Activated CD4-positive, alpha-beta T cell treated with anti-CD3 and anti-CD28 coated beads, Interleukin-2, amount 10 ng/mL, durations not matched to agents 24 days and 14 days (primary cell): ENCODE results near the gene TFDP1. TPM values are rescaled to one million over a fixed set of nuclear protein-coding genes. Genes with fewer than 3 reads are reported as not detected.

Source experiments
- DNase-seq: peaks from one replicate; pipeline ENCODE4 v3.0.0; 2022
- H3K27ac Mint-ChIP-seq: one replicate; pipeline ENCODE4 v1.8.0; 2022; ENCODE audit warnings: mild to moderate bottlenecking, mixed read lengths
- H3K27me3 Mint-ChIP-seq: one replicate; pipeline ENCODE4 v1.8.0; 2022; ENCODE audit warnings: mixed read lengths
- H3K36me3 Mint-ChIP-seq: one replicate; pipeline ENCODE4 v1.8.0; 2022; ENCODE audit warnings: low read depth, mild to moderate bottlenecking, mixed read lengths
- H3K4me1 Mint-ChIP-seq: one replicate; pipeline ENCODE4 v1.8.0; 2021; ENCODE audit warnings: mixed read lengths
- H3K4me3 Mint-ChIP-seq: one replicate; pipeline ENCODE4 v1.8.0; 2022; ENCODE audit warnings: mild to moderate bottlenecking, moderate library complexity, mixed read lengths
- H3K9me3 Mint-ChIP-seq: one replicate; pipeline ENCODE4 v1.8.0; 2021; ENCODE audit warnings: mixed read lengths
- intact Hi-C: fragments of 100-400 bp; cut with micrococcal nuclease; formaldehyde crosslinking; loops from one replicate; pipeline ENCODE4 v1.15.1; 2023
- total RNA-seq: library from RNA; stranded (reverse); gene quantifications from 2 replicates; pipeline ENCODE4 v1.2.3, GENCODE V29; 2022

The TFDP1 gene
- total RNA-seq, 1 donor from 2014 or later, result 180 TPM

- no peaks in the 10 kb centered on the region for H3K36me3 Mint-ChIP-seq
- no peak for DNase-seq
- H3K27ac Mint-ChIP-seq, result no peak within 1 kb of the TSS
- H3K4me1 Mint-ChIP-seq, result no peaks in the 10 kb centered on the region
- no peak within 1 kb of the TSS for H3K4me3 Mint-ChIP-seq
- peaks cover 9% of the 10 kb centered on the region for H3K27me3 Mint-ChIP-seq
- intact Hi-C loops, result no loop called here
- H3K9me3 Mint-ChIP-seq, result peaks cover 16% of the 10 kb centered on the region
Observed at GRCh38 chr13:113657851-113658741, 73.5 kb downstream of the TFDP1 start, which contains the start of gene ATP4B. Gene ATP4B, minus strand, starts transcription at chr13:113658198. Its CDS starts 54 bp downstream, at chr13:113658144.

- no peaks in the 10 kb centered on the region for H3K4me1 Mint-ChIP-seq
- no peaks in the 10 kb centered on the region for H3K36me3 Mint-ChIP-seq
- H3K9me3 Mint-ChIP-seq, result peaks cover 16% of the 10 kb centered on the region
- intact Hi-C loops, result no loop called here
- no peak overlapping the region for H3K4me3 Mint-ChIP-seq
- peaks cover 9% of the 10 kb centered on the region for H3K27me3 Mint-ChIP-seq
- no peak overlapping the region for H3K27ac Mint-ChIP-seq
- DNase-seq, result no peak
Observed at GRCh38 chr13:113658836-113659235, 74.3 kb downstream of the TFDP1 start.

DNA sequence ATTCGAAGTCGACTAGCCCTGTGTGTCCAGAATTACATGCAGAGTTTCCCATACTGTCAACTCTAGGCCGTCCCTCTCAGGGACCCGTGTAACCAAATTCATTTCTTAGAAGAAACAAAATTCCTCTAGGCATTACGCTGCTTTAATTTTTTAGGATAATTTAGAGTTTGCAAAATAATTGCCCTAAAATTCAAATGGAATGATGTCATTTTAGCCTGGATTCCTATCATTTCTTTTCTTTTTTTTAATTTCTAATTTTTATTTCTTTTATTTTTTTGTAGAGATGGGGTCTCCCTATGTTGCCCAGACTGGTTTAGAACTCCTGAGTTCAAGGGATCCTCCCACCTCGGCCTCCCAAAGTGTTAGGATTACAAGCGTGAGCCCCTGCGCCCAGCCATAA is 74.8 kb downstream of the TFDP1 start:
- Mint-ChIP-seq H3K27me3 (peaks cover 9% of the 10 kb centered on the region), H3K27ac (no peak overlapping the region), H3K9me3 (peaks cover 16% of the 10 kb centered on the region), H3K36me3 (no peaks in the 10 kb centered on the region), H3K4me1 (no peaks in the 10 kb centered on the region), H3K4me3 (no peak overlapping the region)
- no peak for DNase-seq
- intact Hi-C loops, result no loop called here

- Mint-ChIP-seq H3K9me3 (peaks cover 16% of the 10 kb centered on the region), H3K4me3 (no peak overlapping the region), H3K27me3 (peaks cover 9% of the 10 kb centered on the region), H3K4me1 (no peaks in the 10 kb centered on the region), H3K36me3 (no peaks in the 10 kb centered on the region), H3K27ac (no peak overlapping the region)
- no peak for DNase-seq
- intact Hi-C loops, result no loop called here
Observed at GRCh38 chr13:113660066-113660465, 75.5 kb downstream of the TFDP1 start.

GRCh38 chr13:113661509-113661908 is 77.0 kb downstream of the TFDP1 start:
- Mint-ChIP-seq H3K4me3 (no peak overlapping the region), H3K4me1 (no peaks in the 10 kb centered on the region), H3K27me3 (peaks cover 9% of the 10 kb centered on the region), H3K9me3 (peaks cover 16% of the 10 kb centered on the region), H3K36me3 (no peaks in the 10 kb centered on the region), H3K27ac (no peak overlapping the region)
- DNase-seq, result no peak
- intact Hi-C loops, result no loop called here

GRCh38 chr13:113663934-113664333 is 79.4 kb downstream of the TFDP1 start:
- H3K4me1 Mint-ChIP-seq, result no peaks in the 10 kb centered on the region
- H3K4me3 Mint-ChIP-seq, result no peak overlapping the region
- no peak for DNase-seq
- H3K36me3 Mint-ChIP-seq, result no peaks in the 10 kb centered on the region
- no peak overlapping the region for H3K27ac Mint-ChIP-seq
- peaks cover 16% of the 10 kb centered on the region for H3K9me3 Mint-ChIP-seq
- intact Hi-C loops, result no loop called here
- peaks cover 9% of the 10 kb centered on the region for H3K27me3 Mint-ChIP-seq

DNA sequence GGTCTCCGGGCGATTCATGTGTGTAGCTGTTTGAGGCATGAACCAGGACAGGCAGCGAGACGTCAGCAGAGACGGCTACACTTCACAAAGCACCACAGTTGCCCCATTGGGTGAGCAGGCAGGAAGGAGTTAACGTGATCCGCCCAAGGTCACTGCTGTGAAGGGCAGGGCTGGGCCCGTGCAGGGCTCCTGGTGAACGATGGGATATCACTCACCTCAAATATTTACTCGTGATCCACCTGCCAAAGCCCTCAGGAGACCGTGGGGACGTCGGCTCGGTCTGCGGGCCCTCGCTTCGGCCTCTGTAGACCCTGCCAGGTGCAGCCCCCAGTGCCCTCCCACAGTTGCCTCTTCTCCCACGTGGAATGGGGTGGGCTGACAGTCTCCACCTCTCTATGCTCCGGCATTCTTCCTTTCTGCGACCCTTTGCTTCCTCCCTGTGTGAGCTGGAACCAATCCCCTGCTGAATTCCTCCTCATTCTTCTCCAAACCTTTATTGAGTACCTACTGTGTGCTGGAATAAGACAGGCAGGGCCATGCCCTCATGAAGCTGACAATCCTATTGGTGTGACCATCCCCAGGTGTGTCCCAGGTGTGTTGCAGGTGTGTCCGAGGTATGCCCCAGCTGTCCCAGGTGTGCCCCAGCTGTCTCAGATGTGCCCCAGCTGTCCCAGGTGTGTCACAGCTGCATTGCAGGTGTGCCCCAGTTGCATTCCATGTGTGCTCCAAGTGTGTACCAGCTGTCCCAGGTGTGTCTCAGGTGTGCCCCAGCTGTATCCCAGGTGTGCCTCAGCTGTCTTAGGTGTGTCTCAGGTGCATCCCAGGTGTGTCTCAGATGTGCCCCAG is 80.4 kb downstream of the TFDP1 start:
- peaks cover 16% of the 10 kb centered on the region for H3K9me3 Mint-ChIP-seq
- H3K36me3 Mint-ChIP-seq, result no peaks in the 10 kb centered on the region
- H3K27ac Mint-ChIP-seq, result no peak overlapping the region
- intact Hi-C loops, result no loop called here
- DNase-seq, result no peak
- H3K27me3 Mint-ChIP-seq, result peaks cover 9% of the 10 kb centered on the region
- H3K4me1 Mint-ChIP-seq, result no peaks in the 10 kb centered on the region
- no peak overlapping the region for H3K4me3 Mint-ChIP-seq

GRCh38 chr13:113665597-113666328 is 81.2 kb downstream of the TFDP1 start:
- DNase-seq, result no peak
- peaks cover 13% of the 10 kb centered on the region for H3K9me3 Mint-ChIP-seq
- H3K4me3 Mint-ChIP-seq, result no peak overlapping the region

DNA sequence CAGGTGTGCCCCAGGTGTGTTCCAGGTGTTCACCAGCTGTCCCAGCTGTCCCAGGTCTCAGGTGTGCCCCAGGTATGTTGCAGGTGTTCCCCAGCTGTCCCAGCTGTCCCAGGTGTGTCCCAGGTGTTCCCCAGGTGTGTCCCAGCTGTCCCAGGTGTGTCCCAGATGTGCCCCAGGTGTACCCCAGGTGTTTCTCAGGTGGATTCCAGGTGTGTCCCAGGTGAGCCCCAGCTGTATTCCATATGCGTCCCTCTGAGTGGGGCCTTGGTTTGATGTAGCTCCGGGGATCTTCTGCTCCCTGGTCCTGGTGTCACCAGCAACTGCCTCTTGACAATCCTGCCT is 81.7 kb downstream of the TFDP1 start:
- Mint-ChIP-seq H3K36me3 (no peaks in the 10 kb centered on the region), H3K27ac (no peak overlapping the region), H3K27me3 (peaks cover 5% of the 10 kb centered on the region), H3K4me1 (no peaks in the 10 kb centered on the region), H3K4me3 (no peak overlapping the region), H3K9me3 (peaks cover 9% of the 10 kb centered on the region)
- intact Hi-C loops, result no loop called here
- no peak for DNase-seq

More at GRCh38 chr13:113665597-113666328, 81.2 kb downstream of the TFDP1 start:
- no peaks in the 10 kb centered on the region for H3K36me3 Mint-ChIP-seq
- intact Hi-C loops, result no loop called here
- peaks cover 8% of the 10 kb centered on the region for H3K27me3 Mint-ChIP-seq
- H3K27ac Mint-ChIP-seq, result no peak overlapping the region
- no peaks in the 10 kb centered on the region for H3K4me1 Mint-ChIP-seq

DNA sequence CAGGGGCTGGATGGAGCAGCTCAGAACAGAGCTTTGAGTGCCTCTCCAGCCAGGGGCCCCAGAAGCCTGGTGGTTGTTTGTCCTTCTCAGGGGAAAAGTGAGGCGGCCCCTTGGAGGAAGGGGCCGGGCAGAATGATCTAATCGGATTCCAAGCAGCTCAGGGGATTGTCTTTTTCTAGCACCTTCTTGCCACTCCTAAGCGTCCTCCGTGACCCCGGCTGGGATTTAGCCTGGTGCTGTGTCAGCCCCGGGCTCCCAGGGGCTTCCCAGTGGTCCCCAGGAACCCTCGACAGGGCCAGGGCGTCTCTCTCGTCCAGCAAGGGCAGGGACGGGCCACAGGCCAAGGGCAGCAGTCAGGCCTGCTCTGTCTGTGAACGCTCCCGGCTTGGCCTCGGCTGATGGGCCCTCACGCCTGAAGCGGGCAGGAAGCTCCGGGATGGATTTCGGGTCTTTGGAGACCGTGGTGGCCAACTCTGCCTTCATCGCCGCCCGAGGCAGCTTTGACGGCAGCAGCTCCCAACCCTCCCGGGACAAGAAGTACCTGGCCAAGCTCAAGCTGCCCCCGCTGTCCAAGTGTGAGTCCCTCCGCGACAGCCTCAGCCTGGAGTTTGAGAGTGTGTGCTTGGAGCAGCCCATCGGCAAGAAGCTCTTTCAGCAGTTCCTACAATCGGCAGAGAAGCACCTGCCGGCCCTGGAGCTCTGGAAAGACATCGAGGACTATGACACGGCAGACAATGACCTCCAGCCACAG is 82.6 kb downstream of the TFDP1 start, which contains the start of gene GRK1:
TSS of gene GRK1 (plus strand) at position 269 of the 751 bp plus-strand sequence. CDS start at position 437, 168 bp downstream.
- intact Hi-C loops, result no loop called here
- no peak within 1 kb of the TSS for H3K4me3 Mint-ChIP-seq
- no peaks in the 10 kb centered on the region for H3K36me3 Mint-ChIP-seq
- H3K27ac Mint-ChIP-seq, result no peak within 1 kb of the TSS
- H3K27me3 Mint-ChIP-seq, result peaks cover 1% of the 10 kb centered on the region
- H3K9me3 Mint-ChIP-seq, result peaks cover 3% of the 10 kb centered on the region
- no peak for DNase-seq
- peaks cover under 1% of the 10 kb centered on the region for H3K4me1 Mint-ChIP-seq

- intact Hi-C loops, result no loop called here
- no peak overlapping the region for H3K27ac Mint-ChIP-seq
- H3K36me3 Mint-ChIP-seq, result no peaks in the 10 kb centered on the region
- peaks cover 4% of the 10 kb centered on the region for H3K9me3 Mint-ChIP-seq
- H3K27me3 Mint-ChIP-seq, result no peaks in the 10 kb centered on the region
- no peak for DNase-seq
- H3K4me3 Mint-ChIP-seq, result no peak overlapping the region
- peaks cover 3% of the 10 kb centered on the region for H3K4me1 Mint-ChIP-seq
Observed at GRCh38 chr13:113667771-113668490, 83.4 kb downstream of the TFDP1 start.

- H3K9me3 Mint-ChIP-seq, result peaks cover 4% of the 10 kb centered on the region
- H3K4me1 Mint-ChIP-seq, result peaks cover 3% of the 10 kb centered on the region
- intact Hi-C loops, result no loop called here
- no peak overlapping the region for H3K27ac Mint-ChIP-seq
- DNase-seq, result no peak
- H3K36me3 Mint-ChIP-seq, result no peaks in the 10 kb centered on the region
- no peaks in the 10 kb centered on the region for H3K27me3 Mint-ChIP-seq
- H3K4me3 Mint-ChIP-seq, result no peak overlapping the region
Observed at GRCh38 chr13:113668491-113668971, 84.0 kb downstream of the TFDP1 start.
